A549 (cell line): ENCODE results near the gene SLC23A2.

Source experiments
- BHLHE40 ChIP-seq: IDR thresholded peaks from 2 replicates; pipeline ENCODE4 v1.6.1; 2012; ENCODE audit warnings: low read depth, low read length, inconsistent platforms
- CTCF ChIP-seq: fragments of >200 bp; sonication (Bioruptor Twin); formaldehyde crosslinking; IDR thresholded peaks from 3 replicates; pipeline ENCODE4 v1.5.1; 2016
- EP300 ChIP-seq, 2 experiments: fragments of >200 bp; sonication (Bioruptor Twin); formaldehyde crosslinking; IDR thresholded peaks; 2 replicates in 1 of 2; 3 replicates in 1 of 2; pipeline ENCODE4 v1.6.1; 2016 to 2017
- HDAC2 ChIP-seq: fragments of 200-600 bp; sonication (generic); IDR thresholded peaks from 2 replicates; pipeline ENCODE4 v1.6.1; 2016
- HMGXB4 ChIP-seq: fragments of 250-450 bp; sonication (Bioruptor Pico); IDR thresholded peaks from 2 replicates; pipeline ENCODE4 v1.5.0; 2021; ENCODE audit warnings: mild to moderate bottlenecking, moderate library complexity, borderline replicate concordance
- MYC ChIP-seq: IDR thresholded peaks from 2 replicates; pipeline ENCODE4 v1.6.1; 2012; ENCODE audit warnings: mild to moderate bottlenecking, inconsistent platforms, low read length, improper control_type of control experiment, borderline replicate concordance
- NPAS2 ChIP-seq: fragments of 250-450 bp; sonication (Bioruptor Pico); IDR thresholded peaks from 2 replicates; pipeline ENCODE4 v1.8.0; 2022; ENCODE audit warnings: mild to moderate bottlenecking, moderate library complexity, borderline replicate concordance
- POLR2A ChIP-seq: IDR thresholded peaks from 2 replicates; pipeline ENCODE4 v1.6.1; 2012; ENCODE audit warnings: mild to moderate bottlenecking, low read length
- RCOR1 ChIP-seq: fragments of 150-350 bp; IDR thresholded peaks from 2 replicates; pipeline ENCODE4 v1.6.1; 2014; ENCODE audit warnings: antibody characterized with exemption, low read length, low read depth
- USF2 ChIP-seq: fragments of 450-650 bp; IDR thresholded peaks from 2 replicates; pipeline ENCODE4 v1.6.1; 2014; ENCODE audit warnings: antibody characterized with exemption
- ZFP36 ChIP-seq: fragments of 450-650 bp; IDR thresholded peaks from 2 replicates; pipeline ENCODE4 v1.6.1; 2014; ENCODE audit warnings: borderline replicate concordance; ENCODE audit not compliant: partially characterized antibody

- TF ChIP-seq HMGXB4 (CRISPR knock-in tag) = no peak
- no peak for TF ChIP-seq CTCF
- no peak for TF ChIP-seq USF2
- no peak for TF ChIP-seq NPAS2 (CRISPR knock-in tag)
- TF ChIP-seq RCOR1 = no peak
- no peak for TF ChIP-seq POLR2A
- no peak for TF ChIP-seq BHLHE40
- TF ChIP-seq ZFP36 = no peak
- no peak for TF ChIP-seq MYC
- TF ChIP-seq EP300 (IDR thresholded peaks at IDR 0.05) = no peak
- TF ChIP-seq HDAC2 = no peak
These were observed 118.3 kb downstream of the SLC23A2 start for GRCh38 chr20:4883051-4883450.
